Astrocyte (in vitro differentiated cells and primary cell): ENCODE measurements around the gene DACT1.

Source experiments
- EZH2 ChIP-seq: IDR thresholded peaks from 2 replicates; pipeline ENCODE4 v1.6.1; 2012; ENCODE audit warnings: mild to moderate bottlenecking, low read length, inconsistent platforms; ENCODE audit not compliant: insufficient read depth
- TF ChIP-seq, protein P1 (sequence below): IDR thresholded peaks from 2 replicates; pipeline ENCODE4 v1.5.1; 2011; ENCODE audit warnings: low read depth, mild to moderate bottlenecking, inconsistent platforms, low read length, moderate library complexity; ENCODE audit not compliant: insufficient read depth

GRCh38 chr14:58647777-58648176, 10.0 kb downstream of the DACT1 start:
- TF ChIP-seq, protein P1, sequence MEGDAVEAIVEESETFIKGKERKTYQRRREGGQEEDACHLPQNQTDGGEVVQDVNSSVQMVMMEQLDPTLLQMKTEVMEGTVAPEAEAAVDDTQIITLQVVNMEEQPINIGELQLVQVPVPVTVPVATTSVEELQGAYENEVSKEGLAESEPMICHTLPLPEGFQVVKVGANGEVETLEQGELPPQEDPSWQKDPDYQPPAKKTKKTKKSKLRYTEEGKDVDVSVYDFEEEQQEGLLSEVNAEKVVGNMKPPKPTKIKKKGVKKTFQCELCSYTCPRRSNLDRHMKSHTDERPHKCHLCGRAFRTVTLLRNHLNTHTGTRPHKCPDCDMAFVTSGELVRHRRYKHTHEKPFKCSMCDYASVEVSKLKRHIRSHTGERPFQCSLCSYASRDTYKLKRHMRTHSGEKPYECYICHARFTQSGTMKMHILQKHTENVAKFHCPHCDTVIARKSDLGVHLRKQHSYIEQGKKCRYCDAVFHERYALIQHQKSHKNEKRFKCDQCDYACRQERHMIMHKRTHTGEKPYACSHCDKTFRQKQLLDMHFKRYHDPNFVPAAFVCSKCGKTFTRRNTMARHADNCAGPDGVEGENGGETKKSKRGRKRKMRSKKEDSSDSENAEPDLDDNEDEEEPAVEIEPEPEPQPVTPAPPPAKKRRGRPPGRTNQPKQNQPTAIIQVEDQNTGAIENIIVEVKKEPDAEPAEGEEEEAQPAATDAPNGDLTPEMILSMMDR: no peak
- TF ChIP-seq EZH2: no peak
